Measurements from ENCODE around the gene SKP2. TPM values are rescaled to one million over a fixed set of nuclear protein-coding genes. Genes with fewer than 3 reads are reported as not detected.
"Not testable (repeated sequence)": the region's sequence is repeated elsewhere in the genome, so short reads cannot be mapped to it uniquely, and the experiment has no call there.

The SKP2 gene
- total RNA-seq, 1 donor from 2014 or later: 34.8 TPM

- no peaks in the 10 kb centered on the region for H3K27me3 Mint-ChIP-seq (ENCODE audit: low read depth)
- H3K36me3 Mint-ChIP-seq (ENCODE audit: low read depth): peaks cover 27% of the 10 kb centered on the region
- DNase-seq (ENCODE audit: low spot score): no peak
- no peak overlapping the region for H3K27ac Mint-ChIP-seq (ENCODE audit: unreplicated experiment)
- no peak overlapping the region for H3K4me3 Mint-ChIP-seq (ENCODE audit: unreplicated experiment)
- peaks cover 4% of the 10 kb centered on the region for H3K9me3 Mint-ChIP-seq (ENCODE audit: low read depth)
- H3K4me1 Mint-ChIP-seq (ENCODE audit: low read depth): no peaks in the 10 kb centered on the region
- no peak for TF ChIP-seq CTCF (IDR thresholded peaks at IDR 0.05)
Observed at GRCh38 chr5:36180556-36181350, 28.8 kb downstream of the SKP2 start.

- Mint-ChIP-seq H3K4me3 (ENCODE audit: unreplicated experiment) (no peak overlapping the region), H3K27ac (ENCODE audit: unreplicated experiment) (no peak overlapping the region), H3K4me1 (ENCODE audit: low read depth) (no peaks in the 10 kb centered on the region), H3K27me3 (ENCODE audit: low read depth) (no peaks in the 10 kb centered on the region), H3K9me3 (ENCODE audit: low read depth) (peaks cover 11% of the 10 kb centered on the region), H3K36me3 (ENCODE audit: low read depth) (peaks cover 35% of the 10 kb centered on the region)
- TF ChIP-seq CTCF (IDR thresholded peaks at IDR 0.05): no peak
- no peak for DNase-seq (ENCODE audit: low spot score)
Observed at GRCh38 chr5:36181774-36182173, 29.9 kb downstream of the SKP2 start.

GRCh38 chr5:36184408-36184807 lies 32.5 kb downstream of the SKP2 start:
- peaks cover 54% of the 10 kb centered on the region for H3K36me3 Mint-ChIP-seq (ENCODE audit: low read depth)
- not testable (repeated sequence) for H3K27ac Mint-ChIP-seq (ENCODE audit: unreplicated experiment); H3K4me1 Mint-ChIP-seq (ENCODE audit: low read depth); DNase-seq (ENCODE audit: low spot score); H3K27me3 Mint-ChIP-seq (ENCODE audit: low read depth); H3K4me3 Mint-ChIP-seq (ENCODE audit: unreplicated experiment)
- peaks cover 32% of the 10 kb centered on the region for H3K9me3 Mint-ChIP-seq (ENCODE audit: low read depth)

- DNase-seq (ENCODE audit: low spot score): no peak
- peaks cover 16% of the 10 kb centered on the region for H3K9me3 Mint-ChIP-seq (ENCODE audit: low read depth)
- no peaks in the 10 kb centered on the region for H3K27me3 Mint-ChIP-seq (ENCODE audit: low read depth)
- H3K4me3 Mint-ChIP-seq (ENCODE audit: unreplicated experiment): no peak overlapping the region
- H3K36me3 Mint-ChIP-seq (ENCODE audit: low read depth): peaks cover 43% of the 10 kb centered on the region
- TF ChIP-seq CTCF (IDR thresholded peaks at IDR 0.05): no peak
- no peak overlapping the region for H3K27ac Mint-ChIP-seq (ENCODE audit: unreplicated experiment)
- H3K4me1 Mint-ChIP-seq (ENCODE audit: low read depth): no peaks in the 10 kb centered on the region
Observed at GRCh38 chr5:36193746-36194145, 41.8 kb downstream of the SKP2 start.

GRCh38 chr5:36198281-36198680 lies 46.4 kb downstream of the SKP2 start:
- no peak for DNase-seq (ENCODE audit: low spot score)
- H3K4me1 Mint-ChIP-seq (ENCODE audit: low read depth): peaks cover 10% of the 10 kb centered on the region
- H3K4me3 Mint-ChIP-seq (ENCODE audit: unreplicated experiment): no peak overlapping the region
- no peaks in the 10 kb centered on the region for H3K9me3 Mint-ChIP-seq (ENCODE audit: low read depth)
- H3K36me3 Mint-ChIP-seq (ENCODE audit: low read depth): peaks cover 23% of the 10 kb centered on the region
- H3K27ac Mint-ChIP-seq (ENCODE audit: unreplicated experiment): no peak overlapping the region
- TF ChIP-seq CTCF (IDR thresholded peaks at IDR 0.05): no peak
- H3K27me3 Mint-ChIP-seq (ENCODE audit: low read depth): no peaks in the 10 kb centered on the region

- H3K27ac Mint-ChIP-seq (ENCODE audit: unreplicated experiment); H3K27me3 Mint-ChIP-seq (ENCODE audit: low read depth); H3K4me3 Mint-ChIP-seq (ENCODE audit: unreplicated experiment); H3K9me3 Mint-ChIP-seq (ENCODE audit: low read depth); DNase-seq (ENCODE audit: low spot score): not testable (repeated sequence)
- Mint-ChIP-seq H3K36me3 (ENCODE audit: low read depth) (peaks cover 21% of the 10 kb centered on the region), H3K4me1 (ENCODE audit: low read depth) (peaks cover 10% of the 10 kb centered on the region)
Observed at GRCh38 chr5:36198783-36199182, 46.9 kb downstream of the SKP2 start.

Data from chondrocyte (in vitro differentiated cells).